ENCODE results near the gene RTN4R.
"Not testable (repeated sequence)": the region's sequence is repeated elsewhere in the genome, so short reads cannot be mapped to it uniquely, and the experiment has no call there.

The RTN4R gene

DNA sequence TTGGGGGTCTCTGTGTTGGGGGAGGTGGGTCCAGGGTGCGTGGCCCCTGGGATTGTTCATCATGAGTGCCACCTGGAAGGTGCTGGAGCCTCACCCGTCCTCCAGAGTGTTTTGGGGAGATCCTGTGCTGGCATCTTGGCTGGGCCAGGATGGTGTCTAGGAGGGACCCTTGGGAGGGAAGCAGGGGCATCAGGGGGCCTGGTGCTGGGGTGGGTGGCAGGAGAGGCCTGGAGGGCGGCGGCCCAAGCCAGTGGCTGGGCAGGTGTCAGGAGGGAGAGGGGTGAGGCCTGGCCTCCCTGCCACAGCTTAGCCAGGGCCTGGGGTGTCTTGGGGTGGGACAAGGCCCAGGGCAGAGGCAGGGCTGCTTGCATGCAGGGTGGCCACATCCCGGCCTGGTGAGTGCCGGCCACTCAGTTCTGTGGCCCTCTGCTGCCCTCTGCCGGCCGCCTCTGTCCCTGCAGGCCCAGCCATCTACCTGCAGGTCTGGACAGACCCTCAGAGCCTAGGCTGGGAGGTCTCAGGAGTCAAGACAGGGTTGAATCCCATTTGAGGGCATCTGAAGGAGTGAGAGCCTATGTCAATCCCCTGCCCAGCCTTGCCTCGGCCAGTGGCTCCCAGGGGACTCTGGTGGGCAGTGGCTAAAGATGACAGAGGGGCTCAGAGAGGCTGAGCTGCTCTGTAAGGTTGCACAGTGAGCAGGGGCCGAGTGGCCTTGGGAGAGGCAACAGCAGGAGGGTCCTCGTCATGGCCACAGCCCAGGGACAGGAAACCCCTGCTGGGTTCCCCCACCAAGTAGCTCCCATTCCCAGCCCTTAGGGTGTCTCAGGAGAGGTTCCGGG lies 17.6 kb upstream of the RTN4R start:
- peak in 1 of 2 experiments; percentile 42 for DNase-seq

DNA sequence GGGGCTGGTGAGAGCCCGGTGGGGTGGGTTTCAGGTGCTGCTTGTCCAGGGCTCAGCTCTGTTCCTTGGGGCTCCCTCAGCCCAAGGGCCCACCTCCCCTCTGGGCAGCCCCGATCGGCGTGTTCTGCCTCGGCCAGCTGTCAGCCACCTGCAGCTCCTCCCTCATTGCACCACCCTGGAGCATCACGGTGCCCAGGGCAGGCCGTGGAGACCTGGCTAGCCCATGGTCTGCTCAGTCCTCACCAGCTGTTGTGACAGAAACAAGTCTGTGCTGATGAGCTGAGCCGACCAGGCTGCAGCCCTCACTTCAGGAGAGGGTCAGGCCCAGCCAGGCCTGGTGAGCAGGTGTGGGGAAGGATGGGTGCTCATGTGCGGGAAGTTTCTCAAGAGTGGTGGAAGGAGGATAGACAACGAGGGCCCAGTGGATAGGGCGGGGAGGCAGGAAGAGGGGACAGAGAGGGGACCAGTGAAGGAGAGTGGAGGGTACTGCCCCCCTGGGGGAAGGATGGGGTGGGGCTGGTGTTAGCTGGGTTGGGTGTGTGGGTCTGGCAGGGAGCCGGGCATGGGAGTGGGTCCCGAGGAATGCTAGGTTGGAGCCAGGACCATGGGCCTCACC lies 16.5 kb upstream of the RTN4R start:
- no peak for DNase-seq

DNA sequence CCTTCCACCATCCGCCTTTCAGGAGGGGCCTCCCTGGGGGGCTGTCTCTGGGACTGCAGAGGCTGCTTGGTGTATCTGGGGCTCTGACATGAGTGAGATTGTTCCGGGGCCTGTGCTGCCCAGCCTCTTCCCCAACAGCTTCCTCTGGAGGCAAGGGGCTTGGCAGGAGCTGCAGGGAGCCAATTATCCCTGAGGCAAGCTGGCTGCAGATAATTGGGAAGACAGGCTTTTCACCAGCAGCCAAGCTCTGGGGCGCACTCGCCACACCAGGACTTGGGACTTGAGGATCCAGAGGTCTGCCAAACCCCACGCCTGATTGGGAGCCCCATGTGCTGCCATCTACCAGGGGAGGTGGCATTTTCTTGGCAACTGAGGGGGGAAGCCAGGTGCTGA lies 15.6 kb upstream of the RTN4R start:
- DNase-seq = no peak

DNA sequence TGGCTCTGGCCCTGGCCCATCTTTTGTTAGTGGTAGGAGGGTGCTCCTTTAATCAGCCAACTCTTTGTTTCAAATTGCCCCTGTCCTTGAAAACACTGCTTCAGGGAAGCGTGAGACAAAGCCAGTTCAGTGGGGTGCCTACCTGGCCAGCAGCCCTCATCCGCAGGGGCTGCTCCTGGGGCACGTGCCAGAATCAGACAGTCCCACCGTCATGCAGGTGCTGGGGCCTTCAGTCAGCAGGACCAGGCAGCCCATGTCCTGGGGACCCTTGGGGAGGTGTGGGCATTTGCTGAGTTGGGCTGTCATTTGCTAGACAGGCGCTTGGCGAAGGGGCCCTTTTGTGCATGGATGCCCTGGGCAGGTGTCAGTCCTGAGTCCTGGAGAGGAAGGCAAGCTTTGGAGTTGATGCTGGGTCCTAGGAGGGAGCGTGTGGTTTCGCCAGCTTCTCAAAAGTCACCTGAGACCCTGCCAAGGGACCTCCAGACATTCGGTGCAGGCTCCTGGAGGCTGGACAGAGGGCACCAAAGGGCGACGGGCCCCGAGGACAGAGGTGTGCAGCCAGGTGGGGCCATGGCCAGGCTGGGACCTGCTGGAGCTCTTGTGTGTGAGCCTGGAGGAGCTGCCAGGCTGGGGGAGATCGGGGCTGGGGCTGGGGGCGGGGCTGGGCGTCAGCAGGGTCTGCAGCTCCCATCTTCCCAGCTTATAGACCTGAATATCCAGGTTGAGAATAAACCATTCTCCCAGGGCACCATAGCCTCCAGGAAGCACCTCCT lies 15.0 kb upstream of the RTN4R start:
- DNase-seq = no peak

DNA sequence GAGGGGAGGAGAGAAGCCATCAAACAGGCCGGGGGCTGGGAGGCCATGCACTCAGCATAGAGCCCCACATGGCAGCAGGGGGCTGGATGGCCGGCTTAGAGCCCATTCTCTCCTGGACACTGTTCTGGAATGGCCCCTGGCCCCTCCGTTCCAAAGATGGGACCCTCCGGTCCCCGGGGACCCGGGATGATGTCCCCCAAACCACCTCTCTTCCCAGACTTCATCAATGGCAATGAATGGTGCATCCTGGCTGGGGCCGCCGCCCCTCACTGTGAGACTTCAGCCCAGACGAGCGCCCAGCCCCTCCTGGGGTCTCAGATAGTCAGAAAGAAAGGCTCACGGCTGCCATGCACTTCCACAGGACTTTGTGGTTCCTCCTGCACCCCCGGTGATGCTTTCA lies 13.8 kb upstream of the RTN4R start:
- DNase-seq = no peak

DNA sequence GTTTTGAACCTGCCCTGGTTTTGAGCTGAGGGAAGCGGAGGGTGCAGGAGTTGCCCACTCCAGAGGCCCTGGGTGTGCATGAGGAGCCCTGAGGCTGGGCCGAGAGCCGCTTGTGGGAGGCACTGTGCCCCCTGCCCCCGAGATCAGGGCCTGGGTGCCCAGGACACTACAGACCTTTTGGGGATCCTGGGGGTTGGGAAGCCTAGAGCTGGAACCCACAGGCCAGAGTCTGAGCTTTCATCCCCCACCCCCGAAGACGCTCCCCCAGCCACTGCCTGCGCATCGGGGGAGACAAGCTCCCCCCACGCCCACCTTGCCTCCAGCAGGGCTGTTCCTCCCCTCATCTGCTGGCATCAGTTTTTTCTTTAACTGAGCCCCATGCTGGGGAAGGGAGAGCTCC lies 13.4 kb upstream of the RTN4R start:
- DNase-seq = not testable (repeated sequence)

DNA sequence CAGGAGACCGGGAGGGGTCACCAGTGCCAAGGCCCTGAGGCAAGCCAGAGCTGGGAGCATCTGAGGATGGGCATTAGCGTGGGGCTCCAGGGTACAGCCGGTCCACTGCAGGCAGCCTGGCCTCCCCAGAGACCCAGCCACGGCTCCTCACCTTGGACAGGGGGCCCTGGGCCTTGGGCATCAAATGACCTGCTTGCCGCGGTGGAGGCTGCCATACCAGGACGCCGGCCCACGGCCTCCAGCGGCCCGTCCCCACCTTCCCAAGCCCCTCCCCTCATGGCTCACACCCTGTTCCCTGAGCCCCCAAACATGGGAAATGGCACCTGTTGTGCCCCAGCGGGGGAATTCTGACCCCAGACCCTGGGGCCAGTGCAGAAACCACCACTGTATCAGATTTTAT lies 12.7 kb upstream of the RTN4R start:
- no peak for DNase-seq

DNA sequence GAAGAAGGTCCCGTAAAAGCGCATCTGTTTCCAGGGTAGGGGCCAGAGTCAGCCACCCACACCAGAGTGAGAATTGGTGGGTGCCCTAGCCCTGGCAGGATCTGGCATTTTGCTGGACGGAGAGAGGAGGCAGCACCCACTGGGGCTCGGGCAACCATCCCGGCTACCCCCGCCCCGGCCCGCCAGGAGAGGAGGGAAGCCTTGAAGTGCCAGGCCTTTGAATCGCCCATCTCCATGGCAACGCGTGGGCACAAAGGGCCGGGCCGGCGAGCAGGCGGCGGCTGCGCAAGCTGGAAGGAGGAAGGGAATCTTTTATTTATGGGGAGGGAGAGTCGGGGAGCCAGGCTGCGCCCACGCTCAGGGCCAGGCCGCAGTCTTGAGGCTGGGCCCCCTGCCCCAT lies 12.0 kb upstream of the RTN4R start:
- not testable (repeated sequence) for DNase-seq

DNA sequence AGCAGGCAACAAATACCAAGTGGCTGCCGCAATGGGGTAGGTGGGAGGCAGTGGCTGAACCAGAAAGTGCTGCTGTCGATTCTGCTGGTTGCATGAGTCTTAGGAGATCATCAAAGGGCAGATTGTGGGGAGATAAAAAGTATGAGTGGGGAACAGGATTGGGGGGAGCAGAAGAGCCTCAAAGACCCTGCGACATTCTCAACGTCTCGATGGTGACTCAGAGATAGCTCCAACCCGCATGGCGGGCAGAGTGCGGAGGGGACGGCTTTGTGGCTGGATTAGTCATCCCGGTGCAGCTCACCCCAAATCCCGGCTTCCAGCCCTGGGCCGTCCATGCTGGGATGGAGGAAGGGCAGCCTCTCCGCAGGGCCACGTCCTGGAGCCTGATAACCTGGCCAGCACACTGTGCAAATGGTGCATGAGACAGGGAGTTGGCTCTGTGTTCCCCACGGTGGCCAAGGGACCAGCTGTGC lies 11.6 kb upstream of the RTN4R start:
- no peak for DNase-seq

DNA sequence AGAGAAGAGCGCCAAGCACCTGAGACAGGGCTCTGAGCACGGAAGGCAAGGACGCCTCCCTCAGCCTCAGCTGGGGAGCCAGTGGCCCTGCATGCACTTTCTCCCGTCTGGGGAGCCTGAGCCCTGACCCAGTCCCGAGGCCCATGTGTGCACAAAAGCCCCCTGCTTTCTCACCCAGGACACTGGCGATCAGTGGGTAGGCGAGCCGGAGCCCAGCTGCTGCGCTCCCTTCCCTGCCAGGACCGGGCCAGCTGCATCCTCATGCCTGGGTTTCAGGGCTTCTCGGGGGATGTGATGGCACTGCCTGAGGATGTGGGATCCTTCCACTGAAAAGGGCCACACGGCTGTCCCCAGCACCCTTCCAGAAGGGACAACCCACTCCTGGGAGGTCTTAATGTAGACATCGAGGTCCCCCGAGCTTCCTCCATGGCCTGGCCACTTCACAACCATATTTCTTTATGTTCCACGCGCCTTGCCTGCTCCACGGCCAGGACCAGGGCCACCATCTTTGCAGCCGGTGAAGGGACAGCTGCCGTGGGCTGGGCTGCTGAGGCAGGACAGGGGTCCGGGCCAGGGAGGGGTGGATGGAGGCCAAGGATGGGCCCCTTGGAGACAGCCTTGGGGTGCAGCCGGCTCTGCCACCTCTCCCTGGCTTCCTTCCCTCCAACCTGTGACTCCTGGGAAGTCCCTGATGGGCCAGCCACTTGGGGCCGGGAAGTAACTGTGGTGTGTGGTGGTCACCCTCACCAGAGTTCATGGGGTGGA lies 10.8 kb upstream of the RTN4R start:
- DNase-seq = not testable (repeated sequence)

DNA sequence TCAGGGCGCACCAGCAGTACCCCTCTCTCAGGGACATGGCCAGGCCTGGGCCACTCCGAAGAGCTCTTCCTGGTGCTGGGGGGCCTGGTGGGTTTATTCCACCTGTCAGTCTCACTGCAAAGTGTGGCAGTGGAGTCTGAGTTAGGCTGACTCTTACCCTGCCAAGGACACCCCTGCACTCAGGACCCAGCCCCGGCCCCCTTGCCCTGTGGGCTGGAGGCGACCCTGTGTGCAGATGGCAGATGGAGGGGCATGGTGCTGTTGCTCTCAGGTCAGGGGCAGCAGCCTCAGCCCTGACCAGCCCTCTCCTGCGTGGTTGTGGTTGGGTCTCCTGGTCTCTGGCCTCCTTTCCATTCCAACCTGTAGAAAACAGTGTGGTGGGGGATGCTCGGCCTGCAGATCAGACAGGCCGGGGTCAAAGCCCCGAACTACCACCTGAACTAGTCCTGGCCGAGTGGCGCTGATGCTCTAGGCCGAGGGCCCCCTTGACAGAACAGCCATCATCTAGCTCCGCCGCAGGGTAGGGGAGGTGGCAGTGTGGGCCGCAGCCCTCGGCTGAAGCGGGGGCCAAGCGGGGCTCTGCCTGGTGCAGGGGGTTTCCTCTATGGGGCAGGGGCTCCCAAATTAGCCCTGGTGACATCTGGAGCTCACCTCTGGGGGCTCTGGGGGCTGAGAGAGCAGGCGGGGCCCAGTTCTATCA lies 10.0 kb upstream of the RTN4R start:
- DNase-seq = not testable (repeated sequence)

DNA sequence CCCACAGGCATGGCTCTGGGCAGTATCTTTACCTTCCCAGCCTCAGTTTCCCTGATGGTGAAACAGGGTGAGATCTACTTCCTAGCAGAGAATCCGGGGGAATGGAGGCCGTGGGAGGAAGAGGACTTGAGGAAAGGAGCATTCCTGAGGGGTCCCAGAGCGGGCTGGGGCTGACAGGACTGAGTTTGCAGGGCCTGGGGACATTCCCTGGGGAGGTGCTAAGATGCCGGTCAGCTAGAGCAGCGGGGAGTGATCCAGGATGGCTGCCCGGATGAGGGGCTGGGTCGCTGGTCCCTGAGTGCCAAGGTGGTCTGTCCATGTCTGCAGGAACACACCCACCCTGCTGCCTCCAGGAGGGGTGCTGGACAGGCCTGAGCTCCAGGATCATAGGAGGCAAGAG lies 8.3 kb upstream of the RTN4R start:
- DNase-seq = no peak

DNA sequence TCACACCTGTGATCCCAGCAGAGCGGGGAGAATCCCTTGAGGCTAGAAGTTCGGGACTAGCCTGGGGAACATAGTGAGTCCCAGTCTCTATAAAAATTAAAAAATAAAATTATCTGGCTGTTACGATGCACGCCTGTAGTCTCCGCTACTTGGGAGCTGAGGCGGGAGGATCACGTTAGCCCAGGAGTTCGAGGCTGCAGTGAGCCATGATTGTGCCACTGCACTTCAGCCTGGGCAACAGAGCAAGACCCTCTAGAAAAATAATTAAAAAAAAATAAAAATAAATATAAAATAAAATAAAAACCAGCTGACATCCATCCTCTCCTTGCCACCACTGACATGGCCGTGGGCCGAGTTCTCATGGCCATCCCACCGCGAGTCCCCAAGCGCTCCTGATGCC lies 7.7 kb upstream of the RTN4R start:
- no peak for DNase-seq

DNA sequence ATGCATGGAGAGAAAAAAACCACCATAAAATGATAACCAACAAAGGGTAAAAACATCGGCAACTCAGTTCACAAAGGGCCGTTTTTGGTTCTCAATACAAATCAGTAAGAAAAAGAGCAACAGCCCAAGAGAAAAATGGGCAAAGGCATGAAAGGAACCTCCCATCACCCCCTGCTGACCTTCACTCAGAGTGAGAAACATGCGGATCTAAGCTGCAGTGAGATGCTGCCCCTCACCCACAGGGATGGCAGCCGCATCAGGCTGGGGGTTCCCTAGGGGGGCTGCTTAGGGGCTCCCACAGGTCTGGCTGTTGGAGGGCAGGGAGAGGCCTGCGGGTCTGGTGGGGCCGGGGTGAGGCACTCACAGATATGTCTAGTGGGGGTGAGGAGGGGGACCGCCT lies 7.2 kb upstream of the RTN4R start:
- DNase-seq = not testable (repeated sequence)

DNA sequence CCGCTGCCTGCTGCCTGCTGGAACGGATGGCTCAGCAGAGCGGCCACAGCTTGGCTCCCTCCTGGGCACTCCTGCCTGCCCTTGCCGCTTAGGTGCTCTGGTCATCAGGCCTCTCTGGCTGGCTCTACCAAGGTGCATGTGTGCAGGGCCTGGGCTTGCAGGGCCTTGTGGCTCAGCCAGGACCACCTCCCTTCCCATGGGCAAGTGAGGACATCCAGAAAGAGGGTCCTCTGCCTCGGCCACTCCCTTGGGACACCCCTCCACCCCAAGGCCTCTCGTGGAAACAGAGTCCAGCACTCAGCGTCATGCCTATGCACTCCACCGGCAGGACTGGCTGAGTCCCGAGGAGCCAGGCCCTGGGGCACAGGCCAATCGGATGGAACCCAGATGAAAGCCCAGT lies 6.3 kb upstream of the RTN4R start:
- not testable (repeated sequence) for DNase-seq

DNA sequence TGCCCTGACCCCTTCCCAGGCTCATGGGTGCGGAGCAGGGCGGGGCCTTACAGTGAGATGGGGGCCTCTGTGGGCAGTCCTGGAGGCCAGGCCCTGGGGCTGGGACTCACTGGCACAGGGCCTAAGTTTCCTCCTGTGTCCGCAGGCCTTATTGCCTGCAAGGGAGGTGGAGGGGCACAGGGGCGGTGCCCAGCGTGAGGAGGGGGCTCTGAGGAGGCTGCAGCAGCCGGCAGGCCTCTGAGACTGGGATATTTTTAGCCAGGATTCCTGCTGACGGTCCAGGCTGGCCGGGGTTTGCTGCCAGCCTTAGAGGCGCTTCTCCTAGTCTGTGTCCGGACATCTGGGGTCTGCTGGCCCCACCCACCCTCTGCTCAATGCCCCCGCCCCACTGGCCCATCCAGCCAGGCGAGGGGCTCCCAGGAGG lies 5.7 kb upstream of the RTN4R start:
- no peak for DNase-seq

DNA sequence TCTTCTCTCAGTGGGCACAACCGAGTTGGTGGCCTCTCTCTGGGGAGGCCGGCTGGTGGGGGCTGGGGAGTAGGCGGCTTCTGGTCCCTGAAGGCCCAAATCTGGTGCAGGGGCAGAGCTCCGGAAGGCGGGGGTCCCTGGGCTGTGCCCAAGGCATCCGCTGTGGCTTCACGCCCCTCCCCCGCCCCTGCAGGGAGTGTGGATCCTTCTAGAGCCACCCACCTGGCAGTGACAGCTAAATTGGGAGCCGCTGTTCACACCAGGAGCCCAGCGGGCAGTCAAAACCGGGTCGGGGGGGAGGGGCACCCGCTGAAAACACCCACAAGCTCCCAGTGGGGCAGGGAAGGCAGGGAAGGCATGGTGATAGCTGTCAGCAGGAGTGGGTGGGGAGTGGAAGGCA lies 4.6 kb upstream of the RTN4R start:
- DNase-seq = no peak

DNA sequence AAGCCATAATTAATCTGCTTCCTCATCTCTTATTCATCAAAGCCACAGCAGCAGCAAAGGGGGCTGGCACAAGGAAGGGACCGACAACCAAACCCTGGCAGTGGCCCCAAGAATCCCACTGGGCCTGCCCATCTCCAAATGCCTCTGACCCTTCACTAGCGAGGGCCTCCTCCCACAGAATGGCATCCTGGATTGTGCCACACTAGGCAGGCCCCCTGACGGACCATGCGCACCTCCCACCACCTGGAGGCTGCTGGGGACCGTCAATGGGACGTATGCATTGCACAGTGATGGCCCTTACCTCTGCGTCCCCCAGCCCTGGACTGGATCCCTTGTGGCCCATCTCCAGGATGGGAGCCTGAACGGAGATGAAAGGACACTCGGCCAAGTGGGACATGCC lies 4.1 kb upstream of the RTN4R start:
- no peak for DNase-seq

DNA sequence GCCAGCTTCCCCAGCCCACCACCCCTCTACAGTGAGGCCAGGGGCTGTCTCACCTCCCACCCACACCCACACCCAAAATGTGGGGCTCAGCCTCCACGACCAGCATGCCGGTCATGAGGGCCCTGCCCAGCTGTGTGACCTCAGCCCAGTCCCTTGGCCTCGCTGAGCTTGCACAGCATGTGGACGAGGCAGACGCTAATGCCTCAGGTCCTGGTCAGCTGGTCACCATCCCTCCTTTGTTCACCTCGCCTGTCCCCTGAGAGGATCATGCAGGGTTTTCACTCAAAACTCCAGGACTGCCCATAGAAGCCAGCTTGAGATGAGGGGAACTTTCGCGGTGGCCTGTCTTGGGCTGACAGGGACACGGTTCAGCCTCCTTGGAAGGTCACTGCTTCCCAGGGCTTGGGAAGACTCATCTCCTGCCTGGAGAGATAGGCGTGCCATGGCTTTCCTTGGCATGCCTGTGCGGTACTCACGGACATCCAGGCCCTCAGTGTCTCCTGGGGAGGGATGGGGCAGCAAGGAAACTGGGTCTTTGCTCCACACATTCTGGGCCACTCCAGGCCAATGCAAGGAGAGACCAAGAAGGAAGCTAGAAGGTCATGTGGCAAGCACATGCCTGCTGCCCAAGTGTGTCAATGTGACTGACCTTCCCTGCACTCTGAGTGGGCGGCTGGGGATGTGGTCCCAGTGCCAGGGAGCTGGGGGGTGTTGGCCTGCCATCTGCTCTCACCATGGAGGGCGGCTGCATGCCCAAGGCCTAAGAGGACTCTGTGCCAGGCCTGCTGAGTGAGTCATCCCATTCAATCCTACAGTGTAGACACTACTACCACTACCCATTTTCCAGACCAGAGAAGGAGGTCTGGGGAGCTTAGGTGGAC lies 3.2 kb upstream of the RTN4R start:
- no peak for DNase-seq

DNA sequence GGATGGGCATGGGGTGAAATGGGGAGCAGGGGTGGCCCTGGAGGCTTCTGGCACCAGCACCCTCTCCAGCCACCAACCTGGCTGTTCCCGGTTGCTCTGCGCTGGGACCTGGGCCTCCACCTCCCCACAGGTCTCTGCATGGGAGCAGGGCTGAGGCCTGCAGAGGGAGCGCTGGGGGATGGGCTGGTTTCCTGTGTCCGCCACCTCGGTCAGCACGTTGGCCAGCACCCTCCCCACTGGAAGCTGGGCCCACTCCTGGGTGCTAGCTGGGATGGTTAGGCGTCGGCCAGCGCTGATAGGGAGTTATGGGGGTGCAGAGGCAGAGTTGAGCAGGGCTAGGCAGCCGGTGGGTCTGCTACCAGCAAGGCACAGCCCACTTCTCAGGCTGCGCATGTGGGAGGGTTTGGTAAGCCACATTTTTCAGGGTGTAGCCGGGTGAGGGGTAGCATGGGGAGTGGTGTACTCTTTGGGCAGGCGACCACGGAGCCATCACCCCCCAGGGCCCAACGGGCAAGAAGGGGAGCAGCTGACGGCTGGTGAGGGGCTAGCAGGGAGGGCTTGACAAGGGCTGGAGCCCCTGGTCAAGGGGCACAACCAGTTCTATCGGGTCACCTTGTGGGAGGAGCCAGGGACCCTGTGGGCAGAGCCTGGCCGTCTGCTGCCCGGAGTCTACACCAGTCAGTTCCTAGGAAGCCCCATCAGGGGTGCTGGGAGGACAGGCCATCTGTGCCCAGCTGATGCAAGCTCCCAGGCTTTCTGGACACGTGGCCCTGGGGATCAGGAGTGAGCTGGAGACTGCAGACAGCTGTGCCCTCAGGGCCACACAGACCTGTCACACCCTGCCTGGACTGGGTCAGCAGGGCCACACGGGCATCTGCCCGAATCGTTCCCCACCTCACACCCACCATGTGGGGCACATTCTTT lies 2.3 kb upstream of the RTN4R start:
- not testable (repeated sequence) for DNase-seq
